Gastrocnemius medialis (tissue), 4 donors: ENCODE measurements around the gene SCARB1.

Source experiments
- POLR2A ChIP-seq, 2 donors: fragments of 450-650 bp; IDR thresholded peaks; one replicate each; pipeline ENCODE4 v1.6.1; 2017; ENCODE audit warnings: antibody characterized with exemption in 2 of 2, mild to moderate bottlenecking in 2 of 2, moderate library complexity in 2 of 2
- TF ChIP-seq, protein P1 (sequence below), 5 experiments: fragments of 450-650 bp in 3 of 5; fragments of 200-600 bp in 2 of 5; sonication (generic) in 2 of 5; IDR thresholded peaks in 4 of 5; conservative IDR thresholded peaks in 1 of 5; 1 replicate in 4 of 5; 2 replicates in 1 of 5; pipeline ENCODE4 v1.5.1; 2016 to 2019; ENCODE audit warnings: antibody characterized with exemption in 5 of 5, mild to moderate bottlenecking in 3 of 5, moderate library complexity in 3 of 5

DNA sequence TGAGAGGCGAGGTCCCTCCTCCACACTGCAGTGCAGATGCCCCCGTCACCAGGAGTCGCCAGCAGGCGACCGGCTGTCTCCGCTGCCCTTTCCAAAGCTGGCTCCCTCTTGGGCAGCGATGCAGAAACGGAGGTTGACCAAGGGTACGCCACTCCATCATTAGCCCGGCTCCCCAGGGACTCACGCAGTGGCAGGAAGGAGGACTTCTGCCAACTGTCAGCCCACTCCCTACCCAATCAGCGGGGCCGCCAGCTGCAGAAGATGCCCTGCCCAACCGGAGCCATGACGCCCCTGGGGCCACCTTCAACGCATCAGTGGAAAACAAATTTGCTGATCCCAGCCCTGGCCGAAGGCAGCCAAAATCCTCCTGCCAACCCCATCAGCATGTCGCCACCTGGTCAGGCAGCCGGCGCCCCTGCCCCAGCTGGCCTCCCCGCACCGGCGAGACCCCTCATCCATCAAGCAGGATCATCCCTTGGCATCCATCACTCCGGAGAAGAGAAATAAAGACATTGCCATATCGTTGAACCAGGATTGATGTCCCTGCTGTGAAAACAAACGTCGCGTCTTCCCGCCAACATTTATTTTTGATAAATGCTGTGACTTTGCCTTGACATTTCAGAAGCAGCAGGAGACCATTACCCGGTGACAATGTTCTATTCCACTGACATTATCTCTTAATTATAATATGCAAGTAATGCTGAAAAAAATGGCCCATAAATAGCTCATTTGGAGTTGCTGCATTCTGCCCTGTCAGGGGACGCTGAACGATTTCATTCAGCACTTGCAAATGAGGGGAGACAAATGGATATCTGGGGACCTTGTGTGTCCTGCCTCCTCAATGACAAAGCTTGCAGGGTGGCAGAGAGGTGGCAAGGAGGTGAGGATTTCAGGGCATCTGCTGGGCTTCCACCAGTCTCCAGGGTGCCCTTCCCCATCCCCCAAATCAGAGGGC is 105.1 kb downstream of the SCARB1 start:
- TF ChIP-seq, protein P1, sequence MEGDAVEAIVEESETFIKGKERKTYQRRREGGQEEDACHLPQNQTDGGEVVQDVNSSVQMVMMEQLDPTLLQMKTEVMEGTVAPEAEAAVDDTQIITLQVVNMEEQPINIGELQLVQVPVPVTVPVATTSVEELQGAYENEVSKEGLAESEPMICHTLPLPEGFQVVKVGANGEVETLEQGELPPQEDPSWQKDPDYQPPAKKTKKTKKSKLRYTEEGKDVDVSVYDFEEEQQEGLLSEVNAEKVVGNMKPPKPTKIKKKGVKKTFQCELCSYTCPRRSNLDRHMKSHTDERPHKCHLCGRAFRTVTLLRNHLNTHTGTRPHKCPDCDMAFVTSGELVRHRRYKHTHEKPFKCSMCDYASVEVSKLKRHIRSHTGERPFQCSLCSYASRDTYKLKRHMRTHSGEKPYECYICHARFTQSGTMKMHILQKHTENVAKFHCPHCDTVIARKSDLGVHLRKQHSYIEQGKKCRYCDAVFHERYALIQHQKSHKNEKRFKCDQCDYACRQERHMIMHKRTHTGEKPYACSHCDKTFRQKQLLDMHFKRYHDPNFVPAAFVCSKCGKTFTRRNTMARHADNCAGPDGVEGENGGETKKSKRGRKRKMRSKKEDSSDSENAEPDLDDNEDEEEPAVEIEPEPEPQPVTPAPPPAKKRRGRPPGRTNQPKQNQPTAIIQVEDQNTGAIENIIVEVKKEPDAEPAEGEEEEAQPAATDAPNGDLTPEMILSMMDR (IDR thresholded peaks at IDR 0.05 in 4 of 5, conservative IDR thresholded peaks at IDR 0.05 in 1 of 5) = no peak
- TF ChIP-seq POLR2A (IDR thresholded peaks at IDR 0.05) = no peak
